PFSK-1 (cell line): Measurements from ENCODE around the gene FRAT2.

ENCODE experiments used
- FOXP2 ChIP-seq: optimal IDR thresholded peaks from 2 replicates; pipeline ENCODE3; 2011; ENCODE audit warnings: borderline replicate concordance, control low read depth, inconsistent platforms; ENCODE audit not compliant: insufficient read depth; ENCODE audit errors: extremely low read length, extremely low read depth
- POLR2AphosphoS5 ChIP-seq: IDR thresholded peaks from 2 replicates; pipeline ENCODE4 v1.6.1; 2012; ENCODE audit warnings: low read depth, mild to moderate bottlenecking, control low read depth, low read length, moderate library complexity
- SIN3A ChIP-seq: IDR thresholded peaks from 2 replicates; pipeline ENCODE4 v1.6.1; 2012; ENCODE audit warnings: mild to moderate bottlenecking, low read length, moderate library complexity, borderline replicate concordance; ENCODE audit not compliant: insufficient read depth
- TAF1 ChIP-seq: IDR thresholded peaks from 2 replicates; pipeline ENCODE4 v1.6.1; 2012; ENCODE audit warnings: low read length, control low read depth, borderline replicate concordance; ENCODE audit not compliant: insufficient read depth
- TF ChIP-seq, protein P1 (sequence below), 2 experiments: IDR thresholded peaks; 2 replicates each; pipeline versions ENCODE4 v1.6.1 to v1.8.0; 2011 to 2012; ENCODE audit warnings: low read depth in 2 of 2, low read length in 2 of 2, control low read depth in 1 of 2, inconsistent platforms in 1 of 2, mild to moderate bottlenecking in 1 of 2, moderate library complexity in 1 of 2; ENCODE audit not compliant: insufficient read depth in 1 of 2

FRAT2 gene

GRCh38 chr10:97372233-97372875 is 37.8 kb upstream of the FRAT2 start:
- no peak for TF ChIP-seq TAF1
- TF ChIP-seq SIN3A, result no peak
- TF ChIP-seq, protein P1, sequence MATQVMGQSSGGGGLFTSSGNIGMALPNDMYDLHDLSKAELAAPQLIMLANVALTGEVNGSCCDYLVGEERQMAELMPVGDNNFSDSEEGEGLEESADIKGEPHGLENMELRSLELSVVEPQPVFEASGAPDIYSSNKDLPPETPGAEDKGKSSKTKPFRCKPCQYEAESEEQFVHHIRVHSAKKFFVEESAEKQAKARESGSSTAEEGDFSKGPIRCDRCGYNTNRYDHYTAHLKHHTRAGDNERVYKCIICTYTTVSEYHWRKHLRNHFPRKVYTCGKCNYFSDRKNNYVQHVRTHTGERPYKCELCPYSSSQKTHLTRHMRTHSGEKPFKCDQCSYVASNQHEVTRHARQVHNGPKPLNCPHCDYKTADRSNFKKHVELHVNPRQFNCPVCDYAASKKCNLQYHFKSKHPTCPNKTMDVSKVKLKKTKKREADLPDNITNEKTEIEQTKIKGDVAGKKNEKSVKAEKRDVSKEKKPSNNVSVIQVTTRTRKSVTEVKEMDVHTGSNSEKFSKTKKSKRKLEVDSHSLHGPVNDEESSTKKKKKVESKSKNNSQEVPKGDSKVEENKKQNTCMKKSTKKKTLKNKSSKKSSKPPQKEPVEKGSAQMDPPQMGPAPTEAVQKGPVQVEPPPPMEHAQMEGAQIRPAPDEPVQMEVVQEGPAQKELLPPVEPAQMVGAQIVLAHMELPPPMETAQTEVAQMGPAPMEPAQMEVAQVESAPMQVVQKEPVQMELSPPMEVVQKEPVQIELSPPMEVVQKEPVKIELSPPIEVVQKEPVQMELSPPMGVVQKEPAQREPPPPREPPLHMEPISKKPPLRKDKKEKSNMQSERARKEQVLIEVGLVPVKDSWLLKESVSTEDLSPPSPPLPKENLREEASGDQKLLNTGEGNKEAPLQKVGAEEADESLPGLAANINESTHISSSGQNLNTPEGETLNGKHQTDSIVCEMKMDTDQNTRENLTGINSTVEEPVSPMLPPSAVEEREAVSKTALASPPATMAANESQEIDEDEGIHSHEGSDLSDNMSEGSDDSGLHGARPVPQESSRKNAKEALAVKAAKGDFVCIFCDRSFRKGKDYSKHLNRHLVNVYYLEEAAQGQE (IDR thresholded peaks at IDR 0.05; ENCODE audit: insufficient read depth in 1 of 2, low read depth in 2 of 2, low read length in 2 of 2), result no peak
- no peak for TF ChIP-seq POLR2AphosphoS5
- no peak for TF ChIP-seq FOXP2

DNA sequence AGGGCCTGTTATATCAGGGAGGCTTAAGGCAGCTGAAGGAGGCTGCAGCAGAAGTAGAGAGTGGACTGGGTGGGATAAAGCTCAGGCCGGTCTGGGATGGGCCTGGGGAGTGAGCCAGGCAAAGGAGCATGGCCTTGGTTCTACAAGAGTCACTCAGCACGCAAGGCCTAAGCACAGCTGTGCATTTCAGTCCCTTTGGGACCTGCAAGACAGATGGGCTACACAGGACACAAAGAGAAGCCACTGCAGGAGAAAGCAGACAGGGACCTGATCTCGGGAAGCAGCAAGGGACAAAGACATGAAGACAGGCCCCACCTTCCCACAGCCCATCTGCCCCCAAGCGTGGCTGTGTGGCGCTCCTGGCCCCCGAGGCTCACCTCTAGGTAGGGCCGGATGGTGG is 37.2 kb upstream of the FRAT2 start:
- no peak for TF ChIP-seq POLR2AphosphoS5
- no peak for TF ChIP-seq FOXP2
- TF ChIP-seq TAF1, result no peak
- TF ChIP-seq, protein P1 (IDR thresholded peaks at IDR 0.05; ENCODE audit: insufficient read depth in 1 of 2, low read depth in 2 of 2, low read length in 2 of 2), result no peak
- no peak for TF ChIP-seq SIN3A

- TF ChIP-seq, protein P1 (IDR thresholded peaks at IDR 0.05; ENCODE audit: insufficient read depth in 1 of 2, low read depth in 2 of 2, low read length in 2 of 2), result no peak
- TF ChIP-seq FOXP2 (no peak), TAF1 (no peak), SIN3A (no peak), POLR2AphosphoS5 (no peak)
Measured at GRCh38 chr10:97367126-97367649, 32.7 kb upstream of the FRAT2 start.

- TF ChIP-seq SIN3A (no peak), POLR2AphosphoS5 (no peak), FOXP2 (no peak), TAF1 (no peak)
- TF ChIP-seq, protein P1 (IDR thresholded peaks at IDR 0.05; ENCODE audit: insufficient read depth in 1 of 2, low read depth in 2 of 2, low read length in 2 of 2), result no peak
Measured at GRCh38 chr10:97366572-97366971, 32.0 kb upstream of the FRAT2 start.

GRCh38 chr10:97365761-97366351 is 31.3 kb upstream of the FRAT2 start:
- TF ChIP-seq, protein P1 (IDR thresholded peaks at IDR 0.05; ENCODE audit: insufficient read depth in 1 of 2, low read depth in 2 of 2, low read length in 2 of 2), result no peak
- no peak for TF ChIP-seq FOXP2
- TF ChIP-seq POLR2AphosphoS5, result no peak
- no peak for TF ChIP-seq TAF1
- TF ChIP-seq SIN3A, result no peak
